ENCODE results near the gene ACSF3. TPM values are rescaled to one million over a fixed set of nuclear protein-coding genes. Genes with fewer than 3 reads are reported as not detected.
A peak's percentile ranks its signal among the peaks of the same experiment; 100 is the strongest.

ACSF3 gene
- total and polyA plus RNA-seq, 2 donors (not counting 1 experiment from before 2014, with no cell fraction given) = 45.2 to 113 TPM

DNA sequence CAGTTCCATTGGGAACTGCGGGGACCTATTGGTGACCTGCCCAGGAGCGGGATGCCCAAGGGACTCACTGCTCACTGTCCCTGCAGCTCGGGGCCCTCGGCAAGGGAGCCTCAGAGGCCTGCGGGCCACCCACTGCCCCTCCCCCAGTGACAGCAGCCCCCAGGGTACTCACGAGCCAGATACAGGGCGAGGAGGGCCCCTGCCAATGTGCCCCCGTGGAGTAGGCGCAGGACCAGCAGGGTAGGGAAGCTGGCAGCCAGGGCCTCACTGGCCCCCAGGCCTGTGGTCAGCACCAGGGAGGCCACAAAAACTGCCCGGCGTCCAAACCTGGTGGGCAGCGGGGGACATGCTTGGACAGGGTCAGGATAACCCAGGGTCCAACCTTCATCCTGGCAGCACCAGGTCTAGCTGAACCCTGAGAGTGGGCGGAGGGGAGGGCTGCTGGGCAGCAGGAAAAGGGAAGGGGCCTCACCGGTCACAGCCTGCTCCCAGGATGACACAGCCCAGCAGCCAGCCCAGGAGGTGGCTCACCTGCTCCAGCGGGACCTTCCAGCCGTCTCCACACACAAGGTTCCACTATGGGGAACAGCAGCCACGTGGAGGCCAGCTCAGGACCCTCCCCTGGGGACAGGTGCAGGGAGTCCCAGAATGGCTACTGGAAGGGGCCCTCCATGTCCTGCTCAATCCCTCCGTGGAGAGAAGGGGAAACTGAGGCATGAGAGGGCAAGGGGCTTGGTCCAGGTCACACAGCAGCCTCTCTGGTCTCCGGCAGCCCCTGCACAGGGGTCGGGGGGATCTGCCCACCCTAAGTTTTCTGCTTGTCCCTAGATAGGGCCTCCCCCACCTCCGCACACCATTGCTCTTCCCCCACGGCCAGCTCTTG lies 105.8 kb downstream of the ACSF3 start:
- DNase-seq (no peak), ATAC-seq (ENCODE audit: low read depth) (no peak)
- ChIA-PET POLR2A (interaction anchor here (0.6 kb wide), 1 partner anchor 258 kb away, joined by 3 read pairs; no protein-coding TSS in a partner anchor), CTCF (no interaction called here)
- no peaks in the 10 kb centered on the region for H4K20me1 ChIP-seq (ENCODE audit: control insufficient read depth, insufficient read depth, low read length, poor library complexity, severe bottlenecking)
- no peak overlapping the region for H3K4me3 ChIP-seq (ENCODE audit: control extremely low read depth in 1 of 5, extremely low read depth in 1 of 5, insufficient read depth in 1 of 5, low read depth in 2 of 5, low read length in 4 of 5)
- H3K27me3 Mint-ChIP-seq = peaks cover 29% of the 10 kb centered on the region
- 88% methylated on average over 22 of the region's 22 CpGs for WGBS (ENCODE audit: insufficient coverage)
- intact Hi-C loops (cut with micrococcal nuclease) = no loop called here
- peaks cover 0 to 27% (median 3%) of the 10 kb centered on the region in 3 donors for H3K9me3 ChIP-seq (ENCODE audit: control extremely low read depth in 1 of 3, control insufficient read depth in 2 of 3, insufficient read depth in 1 of 3, low read length in 2 of 3)
- no peaks in the 10 kb centered on the region for H3K36me3 ChIP-seq (replicated peaks in 1 of 2; ENCODE audit: control extremely low read depth in 1 of 2, control insufficient read depth in 1 of 2, extremely low read depth in 1 of 2, insufficient read depth in 2 of 2, low read length in 1 of 2)
- peaks cover 0 to 54% (median 25%) of the 10 kb centered on the region in 4 experiments for H3K27me3 ChIP-seq (replicated peaks in 1 of 4; ENCODE audit: control extremely low read depth in 1 of 4, control insufficient read depth in 3 of 4, insufficient read depth in 4 of 4, low read length in 3 of 4)
- no peak overlapping the region for H3K27ac Mint-ChIP-seq
- H3K79me2 ChIP-seq (ENCODE audit: control insufficient read depth, insufficient read depth, low read length) = no peaks in the 10 kb centered on the region
- no peak overlapping the region for H3K9ac ChIP-seq (ENCODE audit: low read length)
- peaks cover 13% of the 10 kb centered on the region for H3K4me1 Mint-ChIP-seq
- no peak overlapping the region for H3K27ac ChIP-seq (ENCODE audit: low read length in 2 of 2)
- H3K9me3 Mint-ChIP-seq (ENCODE audit: insufficient read depth) = no peaks in the 10 kb centered on the region
- peak overlapping the region; percentile 81 for H3K4me2 ChIP-seq (replicated peaks; ENCODE audit: low read depth, low read length, poor library complexity, severe bottlenecking)
- H2AFZ ChIP-seq (ENCODE audit: insufficient read depth, low read depth, low read length, poor library complexity, severe bottlenecking) = no peak overlapping the region
- peaks cover 15% of the 10 kb centered on the region in 2 donors for H3K4me1 ChIP-seq (ENCODE audit: control insufficient read depth in 2 of 2, insufficient read depth in 2 of 2, low read length in 2 of 2)
- no peak for TF ChIP-seq EZH2 (IDR thresholded peaks at IDR 0.05; ENCODE audit: borderline replicate concordance, insufficient read depth, low read depth, low read length, poor library complexity, severe bottlenecking)
- TF ChIP-seq, protein P1, sequence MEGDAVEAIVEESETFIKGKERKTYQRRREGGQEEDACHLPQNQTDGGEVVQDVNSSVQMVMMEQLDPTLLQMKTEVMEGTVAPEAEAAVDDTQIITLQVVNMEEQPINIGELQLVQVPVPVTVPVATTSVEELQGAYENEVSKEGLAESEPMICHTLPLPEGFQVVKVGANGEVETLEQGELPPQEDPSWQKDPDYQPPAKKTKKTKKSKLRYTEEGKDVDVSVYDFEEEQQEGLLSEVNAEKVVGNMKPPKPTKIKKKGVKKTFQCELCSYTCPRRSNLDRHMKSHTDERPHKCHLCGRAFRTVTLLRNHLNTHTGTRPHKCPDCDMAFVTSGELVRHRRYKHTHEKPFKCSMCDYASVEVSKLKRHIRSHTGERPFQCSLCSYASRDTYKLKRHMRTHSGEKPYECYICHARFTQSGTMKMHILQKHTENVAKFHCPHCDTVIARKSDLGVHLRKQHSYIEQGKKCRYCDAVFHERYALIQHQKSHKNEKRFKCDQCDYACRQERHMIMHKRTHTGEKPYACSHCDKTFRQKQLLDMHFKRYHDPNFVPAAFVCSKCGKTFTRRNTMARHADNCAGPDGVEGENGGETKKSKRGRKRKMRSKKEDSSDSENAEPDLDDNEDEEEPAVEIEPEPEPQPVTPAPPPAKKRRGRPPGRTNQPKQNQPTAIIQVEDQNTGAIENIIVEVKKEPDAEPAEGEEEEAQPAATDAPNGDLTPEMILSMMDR (IDR thresholded peaks at IDR 0.05) = no peak
- no peak overlapping the region for H3K4me3 Mint-ChIP-seq

All from B cell (primary cell).